GM23338 (cell line): Measurements from ENCODE around the gene NDOR1. TPM values are rescaled to one million over a fixed set of nuclear protein-coding genes. Genes with fewer than 3 reads are reported as not detected.

Experiments used
- ATAC-seq: fragments of 200-7000 bp; cut with Tn5 transposase; 3 replicates; pipeline ENCODE4 v1.9.1; 2020
- DNase-seq: peaks from one replicate; pipeline ENCODE4 v3.0.0-alpha.2; 2015; ENCODE audit warnings: low spot score
- H2AFZ ChIP-seq: fragments of 200-600 bp; sonication (generic); 2 replicates; pipeline ENCODE4 v1.8.0; 2016; ENCODE audit warnings: antibody characterized with exemption, mild to moderate bottlenecking, moderate library complexity
- H3F3A ChIP-seq: fragments of 200-600 bp; sonication (generic); replicated peaks from 2 replicates; pipeline ENCODE4 v1.8.0; 2017; ENCODE audit warnings: antibody characterized with exemption, mixed run types, low read depth
- H3K27ac ChIP-seq: fragments of 200-600 bp; sonication (generic); 2 replicates; pipeline ENCODE4 v1.6.1; 2016; ENCODE audit warnings: low read depth
- H3K27me3 ChIP-seq: fragments of 200-600 bp; sonication (generic); 2 replicates; pipeline ENCODE4 v1.8.0; 2016; ENCODE audit warnings: mild to moderate bottlenecking, mixed run types, moderate library complexity; ENCODE audit not compliant: insufficient read depth
- H3K36me3 ChIP-seq: fragments of 200-600 bp; sonication (generic); 2 replicates; pipeline ENCODE4 v1.8.0; 2016; ENCODE audit warnings: mild to moderate bottlenecking; ENCODE audit not compliant: insufficient read depth
- H3K4me1 ChIP-seq: fragments of 200-600 bp; sonication (generic); 2 replicates; pipeline ENCODE4 v1.8.0; 2016; ENCODE audit warnings: mild to moderate bottlenecking, moderate library complexity; ENCODE audit not compliant: insufficient read depth
- H3K4me2 ChIP-seq: fragments of 200-600 bp; sonication (generic); 2 replicates; pipeline ENCODE4 v1.7.1; 2017; ENCODE audit warnings: mixed run types
- H3K4me3 ChIP-seq: fragments of 200-600 bp; sonication (generic); 2 replicates; pipeline ENCODE4 v1.6.1; 2016; ENCODE audit warnings: mixed run types
- H3K79me2 ChIP-seq: fragments of 200-600 bp; sonication (generic); replicated peaks from 2 replicates; pipeline ENCODE4 v1.8.0; 2017; ENCODE audit warnings: mild to moderate bottlenecking; ENCODE audit not compliant: insufficient read depth
- H3K9me2 ChIP-seq: fragments of 200-600 bp; sonication (generic); 2 replicates; pipeline ENCODE4 v1.8.0; 2017; ENCODE audit not compliant: insufficient read depth
- H4K20me1 ChIP-seq: fragments of 200-600 bp; sonication (generic); replicated peaks from 2 replicates; pipeline ENCODE4 v1.8.0; 2017; ENCODE audit warnings: mild to moderate bottlenecking; ENCODE audit not compliant: insufficient read depth
- H3K27ac Mint-ChIP-seq: 2 replicates; pipeline ENCODE4 v1.8.0; 2020; ENCODE audit warnings: inconsistent platforms, mild to moderate bottlenecking, moderate library complexity, mixed read lengths
- H3K27me3 Mint-ChIP-seq: 3 replicates; pipeline ENCODE4 v1.8.0; 2022; ENCODE audit warnings: low read depth, mild to moderate bottlenecking, moderate library complexity, mixed read lengths, inconsistent platforms; ENCODE audit not compliant: insufficient read depth, poor library complexity
- H3K36me3 Mint-ChIP-seq: 3 replicates; pipeline ENCODE4 v1.8.0; 2021; ENCODE audit warnings: low read depth, mild to moderate bottlenecking, inconsistent platforms, moderate library complexity, mixed read lengths
- H3K4me1 Mint-ChIP-seq: 3 replicates; pipeline ENCODE4 v1.8.0; 2020; ENCODE audit warnings: mild to moderate bottlenecking, inconsistent platforms, mixed read lengths
- H3K4me3 Mint-ChIP-seq: 3 replicates; pipeline ENCODE4 v1.8.0; 2021; ENCODE audit warnings: moderate library complexity, mild to moderate bottlenecking, inconsistent platforms, mixed read lengths
- H3K9me3 Mint-ChIP-seq: 3 replicates; pipeline ENCODE4 v1.8.0; 2020; ENCODE audit warnings: moderate library complexity, mild to moderate bottlenecking, inconsistent platforms, mixed read lengths
- CREB1 ChIP-seq: fragments of 250-450 bp; sonication (Bioruptor Pico); IDR thresholded peaks from 2 replicates; pipeline ENCODE4 v1.5.0; 2020; ENCODE audit warnings: low read depth, mild to moderate bottlenecking, moderate library complexity
- CTCF ChIP-seq, 2 experiments: fragments of 200-600 bp in 1 of 2; sonication (generic) in 1 of 2; conservative IDR thresholded peaks; 2 replicates each; pipeline versions ENCODE4 v1.5.1 to v1.6.1; 2016 to 2017; ENCODE audit warnings: antibody characterized with exemption in 2 of 2, low read depth in 2 of 2, mild to moderate bottlenecking in 2 of 2, moderate library complexity in 1 of 2
- ETS1 ChIP-seq: IDR thresholded peaks from 2 replicates; pipeline ENCODE4 v1.6.1; 2016; ENCODE audit warnings: antibody characterized with exemption
- EZH2 ChIP-seq: fragments of 200-600 bp; sonication (generic); IDR thresholded peaks from one replicate; pipeline ENCODE4 v1.8.0; 2017; ENCODE audit warnings: antibody characterized with exemption, mild to moderate bottlenecking, low read depth; ENCODE audit not compliant: unreplicated experiment
- EZH2phosphoT487 ChIP-seq: fragments of 200-600 bp; sonication (generic); IDR thresholded peaks from one replicate; pipeline ENCODE4 v1.8.1; 2018; ENCODE audit warnings: antibody characterized with exemption; ENCODE audit not compliant: unreplicated experiment
- JUNB ChIP-seq: IDR thresholded peaks from one replicate; pipeline ENCODE4 v1.6.1; 2016; ENCODE audit warnings: antibody characterized with exemption; ENCODE audit not compliant: unreplicated experiment
- NANOG ChIP-seq: IDR thresholded peaks from 2 replicates; pipeline ENCODE4 v1.6.1; 2016; ENCODE audit warnings: antibody characterized with exemption, borderline replicate concordance
- POLR2AphosphoS5 ChIP-seq: IDR thresholded peaks from 2 replicates; pipeline ENCODE4 v1.6.1; 2016; ENCODE audit warnings: antibody characterized with exemption, low read depth
- REST ChIP-seq: IDR thresholded peaks from one replicate; pipeline ENCODE4 v1.6.1; 2018; ENCODE audit warnings: antibody characterized with exemption; ENCODE audit not compliant: unreplicated experiment
- STAT1 ChIP-seq: IDR thresholded peaks from one replicate; pipeline ENCODE4 v1.6.1; 2016; ENCODE audit warnings: antibody characterized with exemption; ENCODE audit not compliant: unreplicated experiment
- ZNF114 ChIP-seq: fragments of 250-450 bp; sonication (Bioruptor Pico); IDR thresholded peaks from 2 replicates; pipeline ENCODE4 v1.5.0; 2020; ENCODE audit warnings: mild to moderate bottlenecking, moderate library complexity
- ZNF331 ChIP-seq: fragments of 250-450 bp; sonication (Bioruptor Pico); IDR thresholded peaks from 2 replicates; pipeline ENCODE4 v1.5.0; 2020; ENCODE audit warnings: low read depth, mild to moderate bottlenecking, moderate library complexity
- ZNF462 ChIP-seq: fragments of 250-450 bp; sonication (Bioruptor Pico); IDR thresholded peaks from 2 replicates; pipeline ENCODE4 v1.5.0; 2020; ENCODE audit warnings: mild to moderate bottlenecking, moderate library complexity
- polyA plus RNA-seq: library from polyadenylated mRNA; unstranded; fragments of >200 nt; fragmentation: Nextera tagmentation; extraction: Ambion mirVana; gene quantifications from 2 replicates; pipeline ENCODE4 v1.2.1, GENCODE V29; 2016
- total RNA-seq: library from RNA; depleted of rRNA; stranded (reverse); fragments of >200 nt; shearing (Covaris generic); gene quantifications from 2 replicates; pipeline ENCODE4 v1.2.3, GENCODE V29; 2014

Gene NDOR1
- total and polyA plus RNA-seq, 2 experiments from 2014 or later: 19.4 to 38.1 TPM

GRCh38 chr9:137251194-137251461, 45.6 kb downstream of the NDOR1 start, which contains the start of gene STPG3:
Gene STPG3, plus strand, starts transcription at chr9:137251286. Its CDS starts 1 bp downstream, at chr9:137251287.
- Mint-ChIP-seq H3K27me3 (peaks cover 17% of the 10 kb centered on the region), H3K36me3 (no peaks in the 10 kb centered on the region), H3K9me3 (no peaks in the 10 kb centered on the region), H3K27ac (no peak within 1 kb of the TSS), H3K4me3 (no peak within 1 kb of the TSS), H3K4me1 (peaks cover 11% of the 10 kb centered on the region)
- Histone ChIP-seq H2AFZ (no peak within 1 kb of the TSS), H3K4me3 (no peak within 1 kb of the TSS), H4K20me1 (no peaks in the 10 kb centered on the region; the same call in 1 of the 2 replicates), H3K4me1 (peaks cover 11% of the 10 kb centered on the region; the same call in 1 of the 2 replicates), H3K79me2 (peaks cover 7% of the 10 kb centered on the region), H3F3A (peaks cover 5% of the 10 kb centered on the region), H3K9me2 (no peaks in the 10 kb centered on the region), H3K36me3 (no peaks in the 10 kb centered on the region), H3K27ac (no peak within 1 kb of the TSS), H3K4me2 (no peak within 1 kb of the TSS), H3K27me3 (peaks cover 4% of the 10 kb centered on the region; the same call in 1 of the 2 replicates)
- ATAC-seq (no peak), DNase-seq (no peak)
- TF ChIP-seq ETS1: no peak
- no peak for TF ChIP-seq ZNF462 (CRISPR knock-in tag)
- TF ChIP-seq STAT1: no peak
- TF ChIP-seq ZNF114 (CRISPR knock-in tag): no peak
- TF ChIP-seq CREB1 (CRISPR knock-in tag): no peak
- no peak for TF ChIP-seq CTCF (conservative IDR thresholded peaks at IDR 0.05; ENCODE audit: low read depth in 2 of 2)
- TF ChIP-seq EZH2phosphoT487: no peak
- no peak for TF ChIP-seq NANOG
- no peak for TF ChIP-seq REST
- TF ChIP-seq JUNB: no peak
- no peak for TF ChIP-seq EZH2
- no peak for TF ChIP-seq POLR2AphosphoS5
- no peak for TF ChIP-seq ZNF331 (CRISPR knock-in tag)
